Neural cell (in vitro differentiated cells): ENCODE data around the gene TMEM59. TPM values are rescaled to one million over a fixed set of nuclear protein-coding genes. Genes with fewer than 3 reads are reported as not detected.

ENCODE experiments used
- H2AFZ ChIP-seq: fragments of 200-600, 300-800 bp; sonication (generic), shearing (Covaris generic); 2 replicates; pipeline ENCODE4 v1.6.0; 2014; ENCODE audit warnings: low read depth, mild to moderate bottlenecking, antibody characterized with exemption, low read length, moderate library complexity
- H3F3A ChIP-seq: fragments of 200-600 bp; shearing (Covaris generic); 2 replicates; pipeline ENCODE4 v1.6.1; 2016; ENCODE audit warnings: mild to moderate bottlenecking, moderate library complexity, mixed read lengths, antibody characterized with exemption, low read length; ENCODE audit not compliant: insufficient read depth, poor library complexity, severe bottlenecking
- H3K27ac ChIP-seq: fragments of 200-600, 300-800 bp; sonication (generic), shearing (Covaris generic); 2 replicates; pipeline ENCODE4 v1.5.1; 2014; ENCODE audit warnings: mild to moderate bottlenecking, low read length, moderate library complexity
- H3K27me3 ChIP-seq: fragments of 300-800, 200-600 bp; sonication (generic), shearing (Covaris generic); 2 replicates; pipeline ENCODE4 v1.6.0; 2014; ENCODE audit warnings: mild to moderate bottlenecking, low read depth, low read length, moderate library complexity; ENCODE audit not compliant: insufficient read depth
- H3K36me3 ChIP-seq: fragments of 300-800, 200-600 bp; sonication (generic), shearing (Covaris generic); 2 replicates; pipeline ENCODE4 v1.5.1; 2014; ENCODE audit warnings: mild to moderate bottlenecking, antibody characterized with exemption, low read length, moderate library complexity; ENCODE audit not compliant: insufficient read depth
- H3K4me2 ChIP-seq: fragments of 300-800, 200-600 bp; sonication (generic), shearing (Covaris generic); 2 replicates; pipeline ENCODE4 v1.6.0; 2014; ENCODE audit warnings: mild to moderate bottlenecking, low read length
- H3K4me3 ChIP-seq: fragments of 300-800, 200-600 bp; sonication (generic), shearing (Covaris generic); 2 replicates; pipeline ENCODE4 v1.5.1; 2014; ENCODE audit warnings: mild to moderate bottlenecking, low read length, moderate library complexity
- H3K79me2 ChIP-seq: fragments of 200-600 bp; shearing (Covaris generic); replicated peaks from 2 replicates; pipeline ENCODE4 v1.6.0; 2014; ENCODE audit warnings: mild to moderate bottlenecking, low read length, moderate library complexity; ENCODE audit not compliant: insufficient read depth
- H3K9ac ChIP-seq: fragments of 300-800, 200-600 bp; sonication (generic), shearing (Covaris generic); 2 replicates; pipeline ENCODE4 v1.6.1; 2016; ENCODE audit warnings: mild to moderate bottlenecking, low read length, mixed read lengths
- H3K9me2 ChIP-seq: fragments of 200-600 bp; shearing (Covaris generic); 2 replicates; pipeline ENCODE4 v1.6.1; 2016; ENCODE audit warnings: mild to moderate bottlenecking, low read length, mixed read lengths; ENCODE audit not compliant: insufficient read depth
- H3K9me3 ChIP-seq: fragments of 200-600, 300-800 bp; sonication (generic), shearing (Covaris generic); 2 replicates; pipeline ENCODE4 v1.6.1; 2016; ENCODE audit warnings: mild to moderate bottlenecking, mixed run types, low read length, moderate library complexity, mixed read lengths
- H4K20me1 ChIP-seq: fragments of 200-600 bp; shearing (Covaris generic); 2 replicates; pipeline ENCODE4 v1.6.1; 2016; ENCODE audit warnings: mild to moderate bottlenecking, mixed run types; ENCODE audit not compliant: insufficient read depth
- CTCF ChIP-seq: fragments of 450-650 bp; IDR thresholded peaks from 2 replicates; pipeline ENCODE4 v1.5.1; 2014; ENCODE audit warnings: antibody characterized with exemption, mild to moderate bottlenecking, moderate library complexity; ENCODE audit not compliant: poor library complexity, severe bottlenecking
- EP300 ChIP-seq: fragments of 450-650 bp; conservative IDR thresholded peaks from 2 replicates; pipeline ENCODE4 v1.6.1; 2014; ENCODE audit warnings: antibody characterized with exemption, mild to moderate bottlenecking, moderate library complexity; ENCODE audit not compliant: poor library complexity, severe bottlenecking
- EZH2 ChIP-seq: fragments of 200-600, 300-800 bp; shearing (Covaris generic), sonication (generic); IDR thresholded peaks from 2 replicates; pipeline ENCODE4 v1.6.1; 2014; ENCODE audit warnings: antibody characterized with exemption, low read length, borderline replicate concordance, mild to moderate bottlenecking; ENCODE audit not compliant: insufficient read depth, poor library complexity, severe bottlenecking
- MXI1 ChIP-seq: fragments of 450-650 bp; conservative IDR thresholded peaks from 2 replicates; pipeline ENCODE4 v1.6.1; 2014; ENCODE audit warnings: antibody characterized with exemption, mild to moderate bottlenecking; ENCODE audit not compliant: poor library complexity, severe bottlenecking
- POLR2AphosphoS5 ChIP-seq: IDR thresholded peaks from 2 replicates; pipeline ENCODE4 v1.6.1; 2012
- RAD21 ChIP-seq: fragments of 450-650 bp; conservative IDR thresholded peaks from 2 replicates; pipeline ENCODE4 v1.6.1; 2014; ENCODE audit warnings: antibody characterized with exemption, mild to moderate bottlenecking, moderate library complexity
- REST ChIP-seq: IDR thresholded peaks from 2 replicates; pipeline ENCODE4 v1.6.1; 2012; ENCODE audit warnings: borderline replicate concordance
- SMC3 ChIP-seq: fragments of 450-650 bp; conservative IDR thresholded peaks from 2 replicates; pipeline ENCODE4 v1.6.1; 2014; ENCODE audit warnings: antibody characterized with exemption, mild to moderate bottlenecking, moderate library complexity; ENCODE audit not compliant: poor library complexity
- TAF1 ChIP-seq: IDR thresholded peaks from 2 replicates; pipeline ENCODE4 v1.6.1; 2012; ENCODE audit warnings: low read depth
- polyA plus RNA-seq: library from polyadenylated mRNA; depleted of rRNA; stranded (reverse); fragments of >200 nt; gene quantifications from 2 replicates; pipeline ENCODE4 v1.2.3, GENCODE V29; 2014
- small RNA-seq, 3 experiments: library from RNA; depleted of rRNA; stranded (forward); fragments of <200 nt; gene quantifications; one replicate each; pipeline ENCODE3, GENCODE V24; 2012

Gene TMEM59
- polyA plus RNA-seq, 1 donor from 2014 or later: 328 TPM

GRCh38 chr1:53981220-53981619, 71.8 kb downstream of the TMEM59 start:
- Histone ChIP-seq H3K27me3 (no peaks in the 10 kb centered on the region), H3K9me2 (no peaks in the 10 kb centered on the region), H2AFZ (no peak overlapping the region), H3K9ac (no peak overlapping the region), H3K4me2 (no peak overlapping the region), H3K79me2 (no peaks in the 10 kb centered on the region), H3K4me3 (no peak overlapping the region), H4K20me1 (no peaks in the 10 kb centered on the region), H3K9me3 (no peaks in the 10 kb centered on the region), H3F3A (no peaks in the 10 kb centered on the region), H3K36me3 (no peaks in the 10 kb centered on the region), H3K27ac (no peak overlapping the region)
- TF ChIP-seq EZH2: no peak

GRCh38 chr1:53979712-53980450, 73.1 kb downstream of the TMEM59 start:
- Histone ChIP-seq H3K36me3 (no peaks in the 10 kb centered on the region), H4K20me1 (no peaks in the 10 kb centered on the region), H3F3A (no peaks in the 10 kb centered on the region), H3K9me3 (no peaks in the 10 kb centered on the region), H3K27ac (no peak overlapping the region), H3K9me2 (no peaks in the 10 kb centered on the region), H3K4me3 (no peak overlapping the region), H3K4me2 (no peak overlapping the region), H3K79me2 (no peaks in the 10 kb centered on the region), H3K27me3 (no peaks in the 10 kb centered on the region), H3K9ac (no peak overlapping the region), H2AFZ (no peak overlapping the region)
- TF ChIP-seq EZH2 (no peak), RAD21 (no peak), TAF1 (no peak), REST (no peak), MXI1 (no peak), SMC3 (no peak), CTCF (no peak), EP300 (no peak), POLR2AphosphoS5 (no peak)

Small RNA genes lying within 50 kb of the gene (small RNA-seq; reads per million reads assigned to genes)
- 0 reads per million in 3 experiments for gene AL353898.1
- gene AL353898.2: 0 reads per million in 3 experiments

Other genes with a start within 250 kb of the TMEM59 start
- 18.0 and 18.3 TPM in 2 replicates for gene NDC1, start 214.9 kb downstream of the TMEM59 start, polyA plus RNA-seq
- gene YIPF1, start 163.4 kb downstream of the TMEM59 start, polyA plus RNA-seq: 45.0 and 52.6 TPM in 2 replicates
- not detected in 2 replicates for gene DIO1, start 159.0 kb downstream of the TMEM59 start, polyA plus RNA-seq
- gene IFT25, start 107.5 kb downstream of the TMEM59 start, polyA plus RNA-seq: 92.4 and 106 TPM in 2 replicates
- 23.9 and 24.8 TPM in 2 replicates for gene LRRC42, start 106.9 kb downstream of the TMEM59 start, polyA plus RNA-seq
- gene LDLRAD1, start 35.0 kb downstream of the TMEM59 start, polyA plus RNA-seq: not detected in 2 replicates
- gene TCEANC2, start 404 bp upstream of the TMEM59 start, polyA plus RNA-seq: 4.0 and 4.4 TPM in 2 replicates
- gene CDCP2, start 99.8 kb upstream of the TMEM59 start, polyA plus RNA-seq: not detected in 2 replicates
- 1.6 and 2.8 TPM in 2 replicates for gene CYB5RL, start 146.8 kb upstream of the TMEM59 start, polyA plus RNA-seq
- gene MRPL37, start 147.0 kb upstream of the TMEM59 start, polyA plus RNA-seq: 24.3 and 27.8 TPM in 2 replicates